GM23338 (cell line): ENCODE data around the gene A1BG. TPM values are rescaled to one million over a fixed set of nuclear protein-coding genes. Genes with fewer than 3 reads are reported as not detected.

Experiments used
- ATAC-seq: fragments of 200-7000 bp; cut with Tn5 transposase; 3 replicates; pipeline ENCODE4 v1.9.1; 2020
- DNase-seq: peaks from one replicate; pipeline ENCODE4 v3.0.0-alpha.2; 2015; ENCODE audit warnings: low spot score
- H2AFZ ChIP-seq: fragments of 200-600 bp; sonication (generic); 2 replicates; pipeline ENCODE4 v1.8.0; 2016; ENCODE audit warnings: antibody characterized with exemption, mild to moderate bottlenecking, moderate library complexity
- H3F3A ChIP-seq: fragments of 200-600 bp; sonication (generic); replicated peaks from 2 replicates; pipeline ENCODE4 v1.8.0; 2017; ENCODE audit warnings: antibody characterized with exemption, mixed run types, low read depth
- H3K27ac ChIP-seq: fragments of 200-600 bp; sonication (generic); 2 replicates; pipeline ENCODE4 v1.6.1; 2016; ENCODE audit warnings: low read depth
- H3K27me3 ChIP-seq: fragments of 200-600 bp; sonication (generic); 2 replicates; pipeline ENCODE4 v1.8.0; 2016; ENCODE audit warnings: mild to moderate bottlenecking, mixed run types, moderate library complexity; ENCODE audit not compliant: insufficient read depth
- H3K36me3 ChIP-seq: fragments of 200-600 bp; sonication (generic); 2 replicates; pipeline ENCODE4 v1.8.0; 2016; ENCODE audit warnings: mild to moderate bottlenecking; ENCODE audit not compliant: insufficient read depth
- H3K4me1 ChIP-seq: fragments of 200-600 bp; sonication (generic); 2 replicates; pipeline ENCODE4 v1.8.0; 2016; ENCODE audit warnings: mild to moderate bottlenecking, moderate library complexity; ENCODE audit not compliant: insufficient read depth
- H3K4me2 ChIP-seq: fragments of 200-600 bp; sonication (generic); 2 replicates; pipeline ENCODE4 v1.7.1; 2017; ENCODE audit warnings: mixed run types
- H3K4me3 ChIP-seq: fragments of 200-600 bp; sonication (generic); 2 replicates; pipeline ENCODE4 v1.6.1; 2016; ENCODE audit warnings: mixed run types
- H3K79me2 ChIP-seq: fragments of 200-600 bp; sonication (generic); replicated peaks from 2 replicates; pipeline ENCODE4 v1.8.0; 2017; ENCODE audit warnings: mild to moderate bottlenecking; ENCODE audit not compliant: insufficient read depth
- H3K9me2 ChIP-seq: fragments of 200-600 bp; sonication (generic); 2 replicates; pipeline ENCODE4 v1.8.0; 2017; ENCODE audit not compliant: insufficient read depth
- H4K20me1 ChIP-seq: fragments of 200-600 bp; sonication (generic); replicated peaks from 2 replicates; pipeline ENCODE4 v1.8.0; 2017; ENCODE audit warnings: mild to moderate bottlenecking; ENCODE audit not compliant: insufficient read depth
- H3K27ac Mint-ChIP-seq: 2 replicates; pipeline ENCODE4 v1.8.0; 2020; ENCODE audit warnings: inconsistent platforms, mild to moderate bottlenecking, moderate library complexity, mixed read lengths
- H3K27me3 Mint-ChIP-seq: 3 replicates; pipeline ENCODE4 v1.8.0; 2022; ENCODE audit warnings: low read depth, mild to moderate bottlenecking, moderate library complexity, mixed read lengths, inconsistent platforms; ENCODE audit not compliant: insufficient read depth, poor library complexity
- H3K36me3 Mint-ChIP-seq: 3 replicates; pipeline ENCODE4 v1.8.0; 2021; ENCODE audit warnings: low read depth, mild to moderate bottlenecking, inconsistent platforms, moderate library complexity, mixed read lengths
- H3K4me1 Mint-ChIP-seq: 3 replicates; pipeline ENCODE4 v1.8.0; 2020; ENCODE audit warnings: mild to moderate bottlenecking, inconsistent platforms, mixed read lengths
- H3K4me3 Mint-ChIP-seq: 3 replicates; pipeline ENCODE4 v1.8.0; 2021; ENCODE audit warnings: moderate library complexity, mild to moderate bottlenecking, inconsistent platforms, mixed read lengths
- H3K9me3 Mint-ChIP-seq: 3 replicates; pipeline ENCODE4 v1.8.0; 2020; ENCODE audit warnings: moderate library complexity, mild to moderate bottlenecking, inconsistent platforms, mixed read lengths
- CREB1 ChIP-seq: fragments of 250-450 bp; sonication (Bioruptor Pico); IDR thresholded peaks from 2 replicates; pipeline ENCODE4 v1.5.0; 2020; ENCODE audit warnings: low read depth, mild to moderate bottlenecking, moderate library complexity
- ETS1 ChIP-seq: IDR thresholded peaks from 2 replicates; pipeline ENCODE4 v1.6.1; 2016; ENCODE audit warnings: antibody characterized with exemption
- EZH2 ChIP-seq: fragments of 200-600 bp; sonication (generic); IDR thresholded peaks from one replicate; pipeline ENCODE4 v1.8.0; 2017; ENCODE audit warnings: antibody characterized with exemption, mild to moderate bottlenecking, low read depth; ENCODE audit not compliant: unreplicated experiment
- EZH2phosphoT487 ChIP-seq: fragments of 200-600 bp; sonication (generic); IDR thresholded peaks from one replicate; pipeline ENCODE4 v1.8.1; 2018; ENCODE audit warnings: antibody characterized with exemption; ENCODE audit not compliant: unreplicated experiment
- JUNB ChIP-seq: IDR thresholded peaks from one replicate; pipeline ENCODE4 v1.6.1; 2016; ENCODE audit warnings: antibody characterized with exemption; ENCODE audit not compliant: unreplicated experiment
- NANOG ChIP-seq: IDR thresholded peaks from 2 replicates; pipeline ENCODE4 v1.6.1; 2016; ENCODE audit warnings: antibody characterized with exemption, borderline replicate concordance
- POLR2AphosphoS5 ChIP-seq: IDR thresholded peaks from 2 replicates; pipeline ENCODE4 v1.6.1; 2016; ENCODE audit warnings: antibody characterized with exemption, low read depth
- REST ChIP-seq: IDR thresholded peaks from one replicate; pipeline ENCODE4 v1.6.1; 2018; ENCODE audit warnings: antibody characterized with exemption; ENCODE audit not compliant: unreplicated experiment
- STAT1 ChIP-seq: IDR thresholded peaks from one replicate; pipeline ENCODE4 v1.6.1; 2016; ENCODE audit warnings: antibody characterized with exemption; ENCODE audit not compliant: unreplicated experiment
- ZNF114 ChIP-seq: fragments of 250-450 bp; sonication (Bioruptor Pico); IDR thresholded peaks from 2 replicates; pipeline ENCODE4 v1.5.0; 2020; ENCODE audit warnings: mild to moderate bottlenecking, moderate library complexity
- ZNF331 ChIP-seq: fragments of 250-450 bp; sonication (Bioruptor Pico); IDR thresholded peaks from 2 replicates; pipeline ENCODE4 v1.5.0; 2020; ENCODE audit warnings: low read depth, mild to moderate bottlenecking, moderate library complexity
- ZNF462 ChIP-seq: fragments of 250-450 bp; sonication (Bioruptor Pico); IDR thresholded peaks from 2 replicates; pipeline ENCODE4 v1.5.0; 2020; ENCODE audit warnings: mild to moderate bottlenecking, moderate library complexity
- polyA plus RNA-seq: library from polyadenylated mRNA; unstranded; fragments of >200 nt; fragmentation: Nextera tagmentation; extraction: Ambion mirVana; gene quantifications from 2 replicates; pipeline ENCODE4 v1.2.1, GENCODE V29; 2016
- total RNA-seq: library from RNA; depleted of rRNA; stranded (reverse); fragments of >200 nt; shearing (Covaris generic); gene quantifications from 2 replicates; pipeline ENCODE4 v1.2.3, GENCODE V29; 2014
- TF ChIP-seq, protein P1 (sequence below), 2 experiments: fragments of 200-600 bp in 1 of 2; sonication (generic) in 1 of 2; conservative IDR thresholded peaks; 2 replicates each; pipeline versions ENCODE4 v1.5.1 to v1.6.1; 2016 to 2017; ENCODE audit warnings: antibody characterized with exemption in 2 of 2, low read depth in 2 of 2, mild to moderate bottlenecking in 2 of 2, moderate library complexity in 1 of 2

The A1BG gene
- total and polyA plus RNA-seq, 2 experiments from 2014 or later, result 17.7 to 43.5 TPM

DNA sequence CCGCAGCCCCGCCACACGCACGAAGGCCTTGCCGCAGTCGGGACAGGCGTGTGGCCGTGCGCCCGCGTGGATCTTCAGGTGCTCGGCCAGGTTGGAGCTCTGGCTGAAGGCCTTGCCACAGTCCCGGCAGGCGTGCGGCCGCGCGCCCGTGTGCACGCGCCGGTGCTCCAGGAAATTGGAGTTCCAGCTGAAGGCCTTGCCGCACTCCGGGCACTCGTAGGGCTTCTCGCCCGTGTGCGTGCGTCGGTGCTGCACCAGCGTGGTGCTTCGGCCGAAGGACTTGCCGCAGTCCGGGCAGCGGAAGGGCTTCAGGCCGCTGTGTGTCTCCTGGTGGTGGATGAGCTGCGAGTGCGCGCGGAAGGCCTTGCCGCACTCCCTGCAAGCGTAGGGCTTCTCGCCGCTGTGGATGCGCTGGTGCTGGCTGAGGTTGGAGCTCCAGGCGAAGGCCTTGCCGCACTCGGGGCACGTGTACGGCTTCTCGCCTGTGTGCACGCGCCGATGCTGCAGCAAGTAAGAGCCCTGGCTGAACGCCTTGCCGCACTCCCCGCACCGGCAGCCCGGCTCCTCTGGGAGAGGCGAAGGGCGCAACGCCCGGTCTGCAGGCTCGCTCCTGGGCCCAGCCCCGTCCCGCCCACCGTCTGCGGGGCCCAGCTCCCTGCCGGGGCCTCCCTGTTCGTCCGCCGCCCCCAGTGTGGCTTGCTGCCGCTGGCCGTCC is 3.6 kb upstream of the A1BG start:
- peak; percentile 39 for ATAC-seq
- Mint-ChIP-seq H3K27me3 (peaks cover 3% of the 10 kb centered on the region), H3K36me3 (no peaks in the 10 kb centered on the region), H3K9me3 (no peaks in the 10 kb centered on the region), H3K4me1 (no peaks in the 10 kb centered on the region; the same call in 2 of the 3 replicates), H3K4me3 (no peak overlapping the region), H3K27ac (no peak overlapping the region)
- Histone ChIP-seq H3K79me2 (no peaks in the 10 kb centered on the region), H4K20me1 (no peaks in the 10 kb centered on the region; the same call in 1 of the 2 replicates), H3K36me3 (no peaks in the 10 kb centered on the region), H2AFZ (peak overlapping the region; percentile 90), H3K4me1 (no peaks in the 10 kb centered on the region; the same call in 1 of the 2 replicates), H3K4me2 (peak overlapping the region; percentile 83), H3K27me3 (peaks cover 33% of the 10 kb centered on the region), H3K27ac (no peak overlapping the region), H3K4me3 (peak overlapping the region; percentile 52), H3K9me2 (no peaks in the 10 kb centered on the region), H3F3A (peaks cover 6% of the 10 kb centered on the region)
- TF ChIP-seq ZNF462 (CRISPR knock-in tag) (no peak), EZH2phosphoT487 (no peak), EZH2 (no peak), ZNF331 (CRISPR knock-in tag) (no peak), POLR2AphosphoS5 (no peak), STAT1 (no peak), NANOG (no peak), REST (no peak), CREB1 (CRISPR knock-in tag) (no peak), JUNB (no peak), ZNF114 (CRISPR knock-in tag) (no peak), ETS1 (no peak)
- TF ChIP-seq, protein P1, sequence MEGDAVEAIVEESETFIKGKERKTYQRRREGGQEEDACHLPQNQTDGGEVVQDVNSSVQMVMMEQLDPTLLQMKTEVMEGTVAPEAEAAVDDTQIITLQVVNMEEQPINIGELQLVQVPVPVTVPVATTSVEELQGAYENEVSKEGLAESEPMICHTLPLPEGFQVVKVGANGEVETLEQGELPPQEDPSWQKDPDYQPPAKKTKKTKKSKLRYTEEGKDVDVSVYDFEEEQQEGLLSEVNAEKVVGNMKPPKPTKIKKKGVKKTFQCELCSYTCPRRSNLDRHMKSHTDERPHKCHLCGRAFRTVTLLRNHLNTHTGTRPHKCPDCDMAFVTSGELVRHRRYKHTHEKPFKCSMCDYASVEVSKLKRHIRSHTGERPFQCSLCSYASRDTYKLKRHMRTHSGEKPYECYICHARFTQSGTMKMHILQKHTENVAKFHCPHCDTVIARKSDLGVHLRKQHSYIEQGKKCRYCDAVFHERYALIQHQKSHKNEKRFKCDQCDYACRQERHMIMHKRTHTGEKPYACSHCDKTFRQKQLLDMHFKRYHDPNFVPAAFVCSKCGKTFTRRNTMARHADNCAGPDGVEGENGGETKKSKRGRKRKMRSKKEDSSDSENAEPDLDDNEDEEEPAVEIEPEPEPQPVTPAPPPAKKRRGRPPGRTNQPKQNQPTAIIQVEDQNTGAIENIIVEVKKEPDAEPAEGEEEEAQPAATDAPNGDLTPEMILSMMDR (conservative IDR thresholded peaks at IDR 0.05; ENCODE audit: low read depth in 2 of 2), result no peak
- DNase-seq, result peak; percentile 59
